GF-D8 (cell line): ENCODE results near the gene KDF1.

Experiments used
- DNase-seq: peaks from one replicate; lab custom pipeline; 2025; lab: John Stamatoyannopoulos, UW

The KDF1 gene

DNA sequence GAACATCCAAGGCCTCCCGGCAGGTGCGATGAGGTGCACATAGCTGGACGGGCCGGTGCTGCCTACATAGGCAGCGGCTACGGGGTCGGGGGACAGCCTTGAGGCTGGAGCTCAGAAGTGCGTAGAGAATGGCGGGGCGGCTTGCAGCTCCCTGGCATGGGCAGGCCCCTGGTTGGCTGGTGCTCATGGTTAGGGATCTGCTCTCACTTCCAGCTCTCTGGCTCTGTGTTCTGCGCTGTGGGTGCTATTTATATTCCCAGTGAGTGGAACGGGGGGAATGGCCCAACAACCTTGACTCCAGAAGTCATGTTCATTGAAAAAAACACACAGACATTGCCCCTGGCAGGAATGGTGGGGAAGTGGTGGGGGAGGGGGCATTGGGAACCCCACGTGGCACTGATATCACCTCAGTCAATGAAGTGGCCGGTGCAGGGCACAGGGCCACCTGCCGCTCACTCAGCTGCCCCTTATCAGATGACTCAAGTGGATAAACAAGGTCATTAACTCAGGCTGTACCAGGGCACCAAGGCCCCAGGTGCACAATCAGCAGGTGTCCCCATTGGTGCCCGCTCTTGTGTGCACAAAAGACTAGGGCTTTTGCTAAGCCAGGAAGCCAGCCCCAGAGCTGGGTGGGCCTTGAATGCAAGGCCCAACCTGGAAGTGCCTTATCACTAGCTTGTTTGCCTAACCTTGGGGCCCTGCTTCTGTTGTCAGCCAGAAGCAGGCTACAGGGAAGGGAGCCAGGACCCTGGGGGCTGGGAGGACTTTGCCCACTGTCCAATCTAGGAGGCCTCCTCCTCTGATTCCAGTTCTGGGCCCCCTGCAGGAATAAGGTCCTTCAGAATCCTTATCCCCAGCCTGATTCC lies 46.3 kb downstream of the KDF1 start, which contains the start of gene NR0B2:
Gene NR0B2 (minus strand): TSS at position 222 of the 866 bp plus-strand sequence. CDS start 35 bp downstream, at position 187.
- DNase-seq, result no peak

- DNase-seq, result no peak
These were observed 46.9 kb downstream of the KDF1 start for GRCh38 chr1:26913389-26913753.

GRCh38 chr1:26912147-26912490 lies 48.1 kb downstream of the KDF1 start:
- DNase-seq, result no peak

DNA sequence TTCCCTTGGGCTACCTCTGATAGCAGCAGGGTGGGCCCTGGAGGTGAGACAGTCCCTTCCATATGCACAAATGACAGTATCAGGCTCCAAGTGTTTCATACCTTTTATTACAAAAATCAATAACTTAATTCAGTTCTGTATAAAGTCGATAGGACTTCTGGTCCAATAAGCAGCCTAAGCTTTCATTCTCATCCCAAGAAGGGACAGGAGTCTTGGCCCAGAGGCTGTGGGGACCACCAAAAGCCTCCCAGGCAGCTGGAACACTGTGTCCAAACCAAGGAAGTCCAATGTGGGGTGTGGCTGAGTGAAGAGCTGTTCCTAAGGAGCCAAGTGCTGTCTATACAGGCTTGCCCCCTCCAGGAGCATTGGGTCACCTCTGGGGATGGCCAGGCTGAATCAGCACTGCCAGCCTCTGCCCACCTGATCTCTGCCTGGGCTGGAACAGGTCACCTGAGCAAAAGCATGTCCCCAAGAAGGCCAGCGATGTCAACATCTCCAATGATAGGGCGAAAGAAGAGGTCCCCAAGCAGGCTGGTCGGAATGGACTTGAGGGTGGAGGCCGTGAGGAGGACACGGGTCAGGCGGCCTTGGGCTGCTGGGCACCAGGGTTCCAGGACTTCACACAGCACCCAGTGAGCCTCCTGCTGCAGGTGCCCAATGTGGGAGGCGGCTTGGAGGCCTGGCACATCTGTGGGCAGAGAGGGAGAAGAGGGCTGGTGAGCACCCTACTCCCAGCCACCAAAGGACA lies 48.7 kb downstream of the KDF1 start:
- no peak for DNase-seq

GRCh38 chr1:26910343-26911160 lies 49.7 kb downstream of the KDF1 start:
- DNase-seq, result no peak

- DNase-seq, result no peak
These were observed 50.3 kb downstream of the KDF1 start for GRCh38 chr1:26909951-26910342.

DNA sequence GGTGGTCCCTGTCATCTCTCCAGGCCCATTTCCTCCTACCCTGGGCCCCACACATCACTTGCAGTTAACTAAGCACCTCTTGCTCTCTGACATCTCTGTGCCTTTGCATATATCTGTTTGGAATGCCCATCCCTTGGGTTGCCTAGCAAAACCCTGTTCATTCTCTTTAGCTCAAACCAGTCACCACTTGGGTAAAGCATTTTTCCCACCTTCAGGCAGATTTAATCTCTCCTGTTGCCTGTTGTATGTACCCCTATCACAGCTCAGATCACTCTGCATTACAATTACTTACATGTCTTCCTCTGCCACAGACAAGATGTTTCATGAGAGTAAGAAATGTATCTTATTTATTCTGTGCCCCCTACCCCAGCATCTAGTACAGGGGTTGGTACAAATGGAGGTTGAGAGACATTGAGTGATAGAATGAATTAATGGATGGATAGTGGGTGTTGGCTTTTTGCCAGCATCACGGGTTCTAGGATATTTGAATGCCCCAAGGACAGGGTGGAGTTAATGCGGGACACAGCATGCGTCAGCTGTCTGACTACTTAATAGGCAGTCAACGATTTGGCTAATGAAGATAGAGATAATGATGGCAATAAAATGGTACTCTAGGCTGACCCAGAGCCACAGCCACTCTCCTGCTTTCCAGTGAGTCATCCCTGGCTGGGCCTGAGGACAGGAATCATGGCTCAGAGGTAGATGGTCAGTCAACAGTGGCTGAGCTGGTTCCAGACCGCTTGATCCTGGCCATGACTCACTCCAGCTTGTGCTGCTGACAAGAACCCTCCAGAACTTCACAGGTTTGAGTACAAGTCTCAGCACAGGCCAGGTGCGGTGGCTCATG lies 53.0 kb downstream of the KDF1 start:
- no peak for DNase-seq

- no peak for DNase-seq
These were observed 59.3 kb downstream of the KDF1 start for GRCh38 chr1:26900815-26901511.

- peak; percentile 62 for DNase-seq
These were observed 60.1 kb downstream of the KDF1 start, which contains the start of gene GPATCH3 for GRCh38 chr1:26900001-26900814. Gene GPATCH3, minus strand, starts transcription at chr1:26900467. Its CDS starts 25 bp downstream, at chr1:26900442.
